Measurements from ENCODE around the gene FAM186B.

The FAM186B gene

GRCh38 chr12:49549735-49550692, 55.4 kb downstream of the FAM186B start:
- DNase-seq (ENCODE audit: extremely low spot score): no peak
- CTCF ChIA-PET: interaction anchor here (1.6 to 5.3 kb wide), 5 partner anchors 10 to 261 kb away, joined by 4 to 43 read pairs (median 10); no protein-coding TSS in a partner anchor
- no peak for TF ChIP-seq CTCF (IDR thresholded peaks at IDR 0.05; ENCODE audit: control extremely low read depth, extremely low read depth, low read depth, missing control alignments)
- POLR2A ChIA-PET: interaction anchor here (0.6 kb wide), 1 partner anchor 74 kb away, joined by 6 read pairs; no protein-coding TSS in a partner anchor

- ChIA-PET CTCF (interaction anchor here (1.6 to 5.0 kb wide), 5 partner anchors 9 to 260 kb away, joined by 4 to 24 read pairs (median 10); no protein-coding TSS in a partner anchor), POLR2A (no interaction called here)
- TF ChIP-seq CTCF (IDR thresholded peaks at IDR 0.05; ENCODE audit: control extremely low read depth, extremely low read depth, low read depth, missing control alignments): peak; percentile 27
- DNase-seq (ENCODE audit: extremely low spot score): no peak
Observed at GRCh38 chr12:49548822-49549648, 56.4 kb downstream of the FAM186B start.

GRCh38 chr12:49548481-49548821, 57.0 kb downstream of the FAM186B start:
- DNase-seq (ENCODE audit: extremely low spot score): no peak
- TF ChIP-seq CTCF (IDR thresholded peaks at IDR 0.05; ENCODE audit: control extremely low read depth, extremely low read depth, low read depth, missing control alignments): no peak
- CTCF ChIA-PET: interaction anchor here (3.7 to 5.0 kb wide), 2 partner anchors 32 to 190 kb away, joined by 23 to 24 read pairs; no protein-coding TSS in a partner anchor
- POLR2A ChIA-PET: no interaction called here

GRCh38 chr12:49547090-49547690, 58.2 kb downstream of the FAM186B start:
- no peak for DNase-seq (ENCODE audit: extremely low spot score)
- no peak for TF ChIP-seq CTCF (IDR thresholded peaks at IDR 0.05; ENCODE audit: control extremely low read depth, extremely low read depth, low read depth, missing control alignments)
- ChIA-PET CTCF (interaction anchor here (1.1 to 5.0 kb wide), 3 partner anchors 33 to 199 kb away, joined by 3 to 24 read pairs (median 23); no protein-coding TSS in a partner anchor), POLR2A (no interaction called here)

GRCh38 chr12:49546481-49546880, 59.0 kb downstream of the FAM186B start:
- POLR2A ChIA-PET: no interaction called here

More at GRCh38 chr12:49546481-49546880, 59.0 kb downstream of the FAM186B start:
- TF ChIP-seq CTCF (IDR thresholded peaks at IDR 0.05; ENCODE audit: control extremely low read depth, extremely low read depth, low read depth, missing control alignments): no peak
- DNase-seq (ENCODE audit: extremely low spot score): no peak
- CTCF ChIA-PET: interaction anchor here (1.1 to 5.0 kb wide), 3 partner anchors 32 to 199 kb away, joined by 3 to 23 read pairs (median 6); no protein-coding TSS in a partner anchor
